Measurements from ENCODE around the gene CBY2. TPM values are rescaled to one million over a fixed set of nuclear protein-coding genes. Genes with fewer than 3 reads are reported as not detected.

The CBY2 gene
- total and polyA plus RNA-seq, 2 of the 4 experiments (the other 2 are of a cell fraction), result not detected

GRCh38 chr13:45695198-45695730 lies 6.9 kb upstream of the CBY2 start:
- Histone ChIP-seq H3K23ac (ENCODE audit: low read depth, low read length) (no peak overlapping the region), H3K4ac (ENCODE audit: low read depth, low read length) (no peak overlapping the region), H2AK9ac (replicated peaks; ENCODE audit: low read depth, low read length, poor library complexity) (no peak overlapping the region), H4K20me1 (ENCODE audit: insufficient read depth, low read length) (no peaks in the 10 kb centered on the region), H3K4me3 (ENCODE audit: insufficient read depth, low read depth, low read length) (no peak overlapping the region), H3K9ac (ENCODE audit: low read depth, low read length) (no peak overlapping the region), H3K18ac (ENCODE audit: low read depth, low read length) (no peak overlapping the region), H2BK120ac (ENCODE audit: low read depth, low read length) (no peak overlapping the region), H4K8ac (ENCODE audit: low read depth in 2 of 2, low read length in 2 of 2) (no peak overlapping the region), H4K5ac (ENCODE audit: low read depth, low read length) (no peak overlapping the region), H3K9me1 (ENCODE audit: insufficient read depth, low read length) (no peaks in the 10 kb centered on the region), H3K9me3 (ENCODE audit: control insufficient read depth, insufficient read depth, low read length) (no peaks in the 10 kb centered on the region), H3K36me3 (ENCODE audit: control insufficient read depth, insufficient read depth, low read length) (no peaks in the 10 kb centered on the region), H2AFZ (replicated peaks; ENCODE audit: low read length, poor library complexity) (no peak overlapping the region), H3K14ac (replicated peaks; ENCODE audit: low read depth, low read length) (no peak overlapping the region), H3K56ac (ENCODE audit: extremely low read depth, insufficient read depth, low read length) (no peak overlapping the region), H2BK5ac (ENCODE audit: low read depth, low read length, poor library complexity, severe bottlenecking) (no peak overlapping the region), H2BK15ac (ENCODE audit: low read depth, low read length) (no peak overlapping the region), H3K4me2 (ENCODE audit: low read depth, low read length) (no peak overlapping the region), H3K27ac (ENCODE audit: insufficient read depth, low read length) (no peak overlapping the region), H3K4me1 (ENCODE audit: control insufficient read depth, insufficient read depth, low read length) (no peaks in the 10 kb centered on the region), H3K79me1 (ENCODE audit: low read depth in 1 of 2, low read length in 2 of 2) (no peaks in the 10 kb centered on the region), H3K27me3 (ENCODE audit: control insufficient read depth, insufficient read depth, low read length) (peaks cover 1% of the 10 kb centered on the region), H2AK5ac (ENCODE audit: low read depth, low read length) (no peak overlapping the region), H4K91ac (ENCODE audit: insufficient read depth, low read depth, low read length) (no peak overlapping the region), H2BK20ac (ENCODE audit: low read depth, low read length) (no peak overlapping the region)
- in situ Hi-C loops (cut with MboI; ENCODE audit: low sequenced_read_pairs) (no loop called here), intact Hi-C loops (cut with micrococcal nuclease) (no loop called here), dilution Hi-C loops (cut with HindIII; ENCODE audit: low sequenced_read_pairs, unreplicated experiment) (no loop called here)
- DNase-seq (no peak), ATAC-seq (ENCODE audit: low read depth) (no peak)
- TF ChIP-seq CHD1 (IDR thresholded peaks at IDR 0.05; ENCODE audit: low read depth, low read length) (no peak), MAZ (IDR thresholded peaks at IDR 0.05; ENCODE audit: borderline replicate concordance, low read depth, low read length) (no peak), CEBPB (IDR thresholded peaks at IDR 0.05; ENCODE audit: low read depth, low read length) (no peak), SMC3 (IDR thresholded peaks at IDR 0.05; ENCODE audit: low read depth, low read length) (no peak), FOS (IDR thresholded peaks at IDR 0.05; ENCODE audit: low read depth, low read length) (no peak), CTCF (conservative IDR thresholded peaks at IDR 0.05; ENCODE audit: low read depth, low read length) (no peak), RFX5 (IDR thresholded peaks at IDR 0.05; ENCODE audit: low read depth, low read length) (no peak), MXI1 (IDR thresholded peaks at IDR 0.05; ENCODE audit: borderline replicate concordance, low read depth, low read length) (no peak), MAFK (IDR thresholded peaks at IDR 0.05; ENCODE audit: low read depth, low read length) (no peak), RAD21 (IDR thresholded peaks at IDR 0.05; ENCODE audit: low read length) (no peak), RCOR1 (IDR thresholded peaks at IDR 0.05; ENCODE audit: insufficient replicate concordance, low read length) (no peak), BHLHE40 (IDR thresholded peaks at IDR 0.05; ENCODE audit: low read depth, low read length) (no peak), NFE2L2 (IDR thresholded peaks at IDR 0.05; ENCODE audit: low read depth, low read length) (no peak), POLR2A (IDR thresholded peaks at IDR 0.05; ENCODE audit: low read depth, low read length) (no peak)
- TF ChIP-seq, protein P1, sequence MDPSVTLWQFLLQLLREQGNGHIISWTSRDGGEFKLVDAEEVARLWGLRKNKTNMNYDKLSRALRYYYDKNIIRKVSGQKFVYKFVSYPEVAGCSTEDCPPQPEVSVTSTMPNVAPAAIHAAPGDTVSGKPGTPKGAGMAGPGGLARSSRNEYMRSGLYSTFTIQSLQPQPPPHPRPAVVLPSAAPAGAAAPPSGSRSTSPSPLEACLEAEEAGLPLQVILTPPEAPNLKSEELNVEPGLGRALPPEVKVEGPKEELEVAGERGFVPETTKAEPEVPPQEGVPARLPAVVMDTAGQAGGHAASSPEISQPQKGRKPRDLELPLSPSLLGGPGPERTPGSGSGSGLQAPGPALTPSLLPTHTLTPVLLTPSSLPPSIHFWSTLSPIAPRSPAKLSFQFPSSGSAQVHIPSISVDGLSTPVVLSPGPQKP (IDR thresholded peaks at IDR 0.05; ENCODE audit: borderline replicate concordance, low read depth, low read length), result no peak
- TF ChIP-seq, protein P2, sequence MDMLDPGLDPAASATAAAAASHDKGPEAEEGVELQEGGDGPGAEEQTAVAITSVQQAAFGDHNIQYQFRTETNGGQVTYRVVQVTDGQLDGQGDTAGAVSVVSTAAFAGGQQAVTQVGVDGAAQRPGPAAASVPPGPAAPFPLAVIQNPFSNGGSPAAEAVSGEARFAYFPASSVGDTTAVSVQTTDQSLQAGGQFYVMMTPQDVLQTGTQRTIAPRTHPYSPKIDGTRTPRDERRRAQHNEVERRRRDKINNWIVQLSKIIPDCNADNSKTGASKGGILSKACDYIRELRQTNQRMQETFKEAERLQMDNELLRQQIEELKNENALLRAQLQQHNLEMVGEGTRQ (IDR thresholded peaks at IDR 0.05; ENCODE audit: low read depth, low read length), result no peak
- POLR2A ChIA-PET (ENCODE audit: unreplicated experiment), result no interaction called here
- CTCF ChIA-PET, result no interaction called here
- no CpG with 5 or more reads among the region's 5 CpGs for WGBS, 2 experiments (ENCODE audit: extremely low coverage in 2 of 2, insufficient read length in 1 of 2)
- BruUV-seq (replicated peaks), result no TSS peak

Measured in IMR-90 (cell line).